Mesenchymal stem cell (in vitro differentiated cells and primary cell): ENCODE data around the gene ENPP5.
A peak's percentile ranks its signal among the peaks of the same experiment; 100 is the strongest.

Source experiments
- DNase-seq: peaks from one replicate; pipeline ENCODE4 v3.0.0-alpha.2; 2013
- H2AFZ ChIP-seq: one replicate; pipeline ENCODE4 v1.6.1; 2013; ENCODE audit warnings: low read depth, mild to moderate bottlenecking, control low read depth, inconsistent platforms, low read length, moderate library complexity
- H2AK5ac ChIP-seq: 2 replicates; pipeline ENCODE4 v1.6.1; 2013; ENCODE audit warnings: low read length, moderate library complexity, mild to moderate bottlenecking, inconsistent platforms; ENCODE audit not compliant: severe bottlenecking
- H2BK120ac ChIP-seq: one replicate; pipeline ENCODE4 v1.6.1; 2013; ENCODE audit warnings: low read depth, mild to moderate bottlenecking, inconsistent platforms, low read length, moderate library complexity
- H2BK12ac ChIP-seq, 2 experiments: one replicate each; pipeline ENCODE4 v1.6.1; 2013; ENCODE audit warnings: inconsistent platforms in 2 of 2, low read length in 2 of 2, mild to moderate bottlenecking in 2 of 2, moderate library complexity in 2 of 2, control low read depth in 1 of 2
- H2BK15ac ChIP-seq: one replicate; pipeline ENCODE4 v1.6.1; 2013; ENCODE audit warnings: mild to moderate bottlenecking, low read depth, inconsistent platforms; ENCODE audit not compliant: poor library complexity, severe bottlenecking
- H2BK5ac ChIP-seq: 2 replicates; pipeline ENCODE4 v1.6.1; 2013; ENCODE audit warnings: low read depth, mild to moderate bottlenecking, low read length, control low read depth, inconsistent platforms; ENCODE audit not compliant: poor library complexity, severe bottlenecking
- H3K14ac ChIP-seq, 2 experiments: one replicate each; pipeline ENCODE4 v1.6.1; 2013; ENCODE audit warnings: inconsistent platforms in 2 of 2, low read length in 2 of 2, control low read depth in 1 of 2, mild to moderate bottlenecking in 1 of 2, moderate library complexity in 1 of 2
- H3K18ac ChIP-seq, 2 experiments: one replicate each; pipeline ENCODE4 v1.6.1; 2013; ENCODE audit warnings: inconsistent platforms in 2 of 2, low read length in 2 of 2, control low read depth in 1 of 2, low read depth in 1 of 2, mild to moderate bottlenecking in 1 of 2
- H3K23ac ChIP-seq, 2 experiments: one replicate each; pipeline ENCODE4 v1.6.1; 2013; ENCODE audit warnings: inconsistent platforms in 2 of 2, low read length in 2 of 2, mild to moderate bottlenecking in 2 of 2, moderate library complexity in 2 of 2, control low read depth in 1 of 2
- H3K27ac ChIP-seq: 2 replicates; pipeline ENCODE4 v1.5.1; 2013; ENCODE audit warnings: mild to moderate bottlenecking, moderate library complexity, low read length, control low read depth, inconsistent platforms; ENCODE audit not compliant: poor library complexity, severe bottlenecking
- H3K27me3 ChIP-seq, 2 experiments: 2 replicates each; pipeline versions ENCODE4 v1.6.1 to v1.7.0; 2013; ENCODE audit warnings: low read length in 2 of 2, mild to moderate bottlenecking in 2 of 2, moderate library complexity in 2 of 2, control low read depth in 1 of 2, inconsistent platforms in 1 of 2; ENCODE audit not compliant: control insufficient read depth in 1 of 2, insufficient read depth in 1 of 2
- H3K36me3 ChIP-seq, 2 experiments: 2 replicates each; pipeline versions ENCODE4 v1.6.1 to v1.7.0; 2013; ENCODE audit warnings: low read length in 2 of 2, control low read depth in 1 of 2, inconsistent platforms in 1 of 2, low read depth in 1 of 2, mild to moderate bottlenecking in 1 of 2; ENCODE audit not compliant: insufficient read depth in 2 of 2, control insufficient read depth in 1 of 2
- H3K4ac ChIP-seq, 2 experiments: one replicate each; pipeline ENCODE4 v1.6.1; 2013; ENCODE audit warnings: inconsistent platforms in 2 of 2, low read length in 2 of 2, mild to moderate bottlenecking in 2 of 2, moderate library complexity in 2 of 2, control low read depth in 1 of 2, low read depth in 1 of 2
- H3K4me1 ChIP-seq: 2 replicates; pipeline ENCODE4 v1.6.1; 2013; ENCODE audit warnings: low read depth, low read length, control low read depth; ENCODE audit not compliant: control insufficient read depth, insufficient read depth
- H3K4me2 ChIP-seq: 2 replicates; pipeline ENCODE4 v1.6.1; 2013; ENCODE audit warnings: low read length, mild to moderate bottlenecking, inconsistent platforms; ENCODE audit not compliant: poor library complexity, severe bottlenecking
- H3K4me3 ChIP-seq, 2 experiments: 2 replicates each; pipeline versions ENCODE4 v1.5.1 to v1.7.0; 2013; ENCODE audit warnings: low read length in 2 of 2, mild to moderate bottlenecking in 2 of 2, control low read depth in 1 of 2, low read depth in 1 of 2; ENCODE audit not compliant: insufficient read depth in 1 of 2
- H3K79me1 ChIP-seq: replicated peaks from 2 replicates; pipeline ENCODE4 v1.6.1; 2013; ENCODE audit warnings: mild to moderate bottlenecking, control low read depth, low read length, inconsistent platforms; ENCODE audit not compliant: poor library complexity, severe bottlenecking
- H3K9ac ChIP-seq: 2 replicates; pipeline ENCODE4 v1.7.0; 2013; ENCODE audit warnings: mild to moderate bottlenecking, low read length, moderate library complexity
- H3K9me3 ChIP-seq: 2 replicates; pipeline ENCODE4 v1.7.0; 2013; ENCODE audit warnings: mild to moderate bottlenecking, low read length; ENCODE audit not compliant: control insufficient read depth
- H4K8ac ChIP-seq: one replicate; pipeline ENCODE4 v1.6.1; 2013; ENCODE audit warnings: inconsistent platforms, mild to moderate bottlenecking, low read length, moderate library complexity
- H4K91ac ChIP-seq: one replicate; pipeline ENCODE4 v1.6.1; 2013; ENCODE audit warnings: mild to moderate bottlenecking, low read length, inconsistent platforms
- WGBS: methylation state at CpG from one replicate; pipeline ENCODE4 v1.1.7; 2013; ENCODE audit warnings: mixed read lengths; 5-methylcytosine and 5-hydroxymethylcytosine counted together

The ENPP5 gene

GRCh38 chr6:46216879-46217278 lies 46.1 kb upstream of the ENPP5 start:
- Histone ChIP-seq H3K27ac (no peak overlapping the region), H3K4me3 (peak overlapping the region in 1 of 2 experiments; percentile 1), H4K91ac (no peak overlapping the region), H3K4me2 (no peak overlapping the region), H2BK12ac (no peak overlapping the region), H2BK120ac (no peak overlapping the region), H2AK5ac (no peak overlapping the region), H3K14ac (no peak overlapping the region), H3K4me1 (no peaks in the 10 kb centered on the region), H3K79me1 (no peaks in the 10 kb centered on the region), H2BK5ac (no peak overlapping the region), H2BK15ac (no peak overlapping the region), H3K18ac (no peak overlapping the region), H2AFZ (no peak overlapping the region), H3K27me3 (peaks cover 0 to 8% of the 10 kb centered on the region in 2 experiments), H4K8ac (no peak overlapping the region), H3K36me3 (no peaks in the 10 kb centered on the region), H3K4ac (no peak overlapping the region), H3K9ac (no peak overlapping the region), H3K23ac (peak overlapping the region in 1 of 2 experiments; percentile 64), H3K9me3 (no peaks in the 10 kb centered on the region)
- WGBS = 85% methylated on average over 2 of the region's 2 CpGs
- DNase-seq = no peak

GRCh38 chr6:46215777-46216176 lies 45.0 kb upstream of the ENPP5 start:
- no peaks in the 10 kb centered on the region for H3K9me3 ChIP-seq
- no peak overlapping the region for H4K8ac ChIP-seq
- H3K4me3 ChIP-seq = no peak overlapping the region
- no peak overlapping the region for H3K4me2 ChIP-seq
- H3K27me3 ChIP-seq = peaks cover 0 to 8% of the 10 kb centered on the region in 2 experiments
- no peak overlapping the region for H2BK120ac ChIP-seq
- H3K27ac ChIP-seq = no peak overlapping the region
- H2BK5ac ChIP-seq = no peak overlapping the region
- H3K14ac ChIP-seq = no peak overlapping the region
- no peak overlapping the region for H3K4ac ChIP-seq
- H4K91ac ChIP-seq = no peak overlapping the region
- no peak overlapping the region for H3K9ac ChIP-seq
- H3K79me1 ChIP-seq = no peaks in the 10 kb centered on the region
- no peak overlapping the region for H3K18ac ChIP-seq
- no peaks in the 10 kb centered on the region for H3K4me1 ChIP-seq
- no peak overlapping the region for H2AK5ac ChIP-seq
- no peak overlapping the region for H3K23ac ChIP-seq
- no peak overlapping the region for H2BK15ac ChIP-seq
- no peak overlapping the region for H2BK12ac ChIP-seq
- WGBS = 83% methylated on average over 4 of the region's 4 CpGs
- H3K36me3 ChIP-seq = no peaks in the 10 kb centered on the region
- no peak overlapping the region for H2AFZ ChIP-seq
- no peak for DNase-seq

GRCh38 chr6:46215213-46215612 lies 44.4 kb upstream of the ENPP5 start:
- H2BK5ac ChIP-seq = no peak overlapping the region
- no peak overlapping the region for H2BK12ac ChIP-seq
- H2AK5ac ChIP-seq = no peak overlapping the region
- no peak overlapping the region for H3K27ac ChIP-seq
- no peak overlapping the region for H3K18ac ChIP-seq
- no peak overlapping the region for H3K4me2 ChIP-seq
- no peaks in the 10 kb centered on the region for H3K9me3 ChIP-seq
- H2AFZ ChIP-seq = no peak overlapping the region
- no peak overlapping the region for H2BK120ac ChIP-seq
- no peak overlapping the region for H2BK15ac ChIP-seq
- no peak overlapping the region for H4K91ac ChIP-seq
- no peaks in the 10 kb centered on the region for H3K79me1 ChIP-seq
- H3K4me1 ChIP-seq = no peaks in the 10 kb centered on the region
- H3K23ac ChIP-seq = no peak overlapping the region
- H3K9ac ChIP-seq = no peak overlapping the region
- H3K27me3 ChIP-seq = peaks cover 0 to 8% of the 10 kb centered on the region in 2 experiments
- H3K4me3 ChIP-seq = no peak overlapping the region
- no peak overlapping the region for H4K8ac ChIP-seq
- H3K14ac ChIP-seq = no peak overlapping the region
- H3K36me3 ChIP-seq = no peaks in the 10 kb centered on the region
- WGBS = 57% methylated on average over 6 of the region's 6 CpGs
- H3K4ac ChIP-seq = no peak overlapping the region
- DNase-seq = no peak

- Histone ChIP-seq H3K4me3 (no peak overlapping the region), H4K91ac (no peak overlapping the region), H3K4me2 (no peak overlapping the region), H3K4ac (no peak overlapping the region), H3K4me1 (no peaks in the 10 kb centered on the region), H3K14ac (no peak overlapping the region), H2BK12ac (no peak overlapping the region), H3K27ac (no peak overlapping the region), H3K79me1 (no peaks in the 10 kb centered on the region), H3K27me3 (peaks cover 0 to 23% of the 10 kb centered on the region in 2 experiments), H2AFZ (no peak overlapping the region), H2AK5ac (no peak overlapping the region), H2BK15ac (no peak overlapping the region), H3K9me3 (no peaks in the 10 kb centered on the region), H3K36me3 (no peaks in the 10 kb centered on the region), H4K8ac (no peak overlapping the region), H2BK120ac (no peak overlapping the region), H3K18ac (no peak overlapping the region), H3K9ac (no peak overlapping the region), H2BK5ac (no peak overlapping the region), H3K23ac (no peak overlapping the region)
- DNase-seq = no peak
- WGBS = 86% methylated on average over 1 of the region's 1 CpG
Measured at GRCh38 chr6:46211917-46212316, 41.1 kb upstream of the ENPP5 start.
